ENCODE results near the gene STAG1.
"Not testable (repeated sequence)": the region's sequence is repeated elsewhere in the genome, so short reads cannot be mapped to it uniquely, and the experiment has no call there.

STAG1 gene

DNA sequence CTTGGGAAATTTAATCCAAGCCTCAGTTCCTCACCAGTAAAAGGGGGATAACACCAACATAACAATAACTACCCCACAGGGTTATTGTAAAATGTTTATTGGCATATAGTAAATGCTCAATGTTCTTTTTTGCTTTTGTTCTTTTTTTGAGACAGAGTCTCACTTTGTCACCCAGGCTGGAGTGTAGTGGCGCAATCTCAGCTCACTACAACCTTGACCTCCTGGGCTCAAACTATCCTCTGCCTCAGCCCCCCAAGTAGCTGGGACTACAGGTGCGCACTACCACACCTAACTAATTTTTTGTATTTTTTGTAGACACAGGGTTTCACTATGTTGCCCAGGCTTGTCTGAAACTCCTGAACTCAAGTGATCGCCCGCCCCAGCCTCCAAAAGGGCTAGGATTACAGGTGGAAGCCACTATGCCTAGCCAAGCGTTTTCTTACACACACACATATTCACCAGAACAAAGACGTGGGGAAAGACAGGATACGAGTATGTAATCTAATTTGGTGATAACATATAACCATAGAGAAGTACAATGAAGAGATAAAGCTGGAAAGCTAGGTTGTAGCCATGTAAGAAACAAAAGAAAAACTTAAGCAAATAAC, 11.7 kb downstream of the STAG1 start:
- peaks cover 5% of the 10 kb centered on the region; the same call in 1 of the 2 replicates for H3K4me1 ChIP-seq (ENCODE audit: insufficient read depth, low read length)
- H3K9me3 ChIP-seq (ENCODE audit: insufficient read depth, low read depth, low read length): no peaks in the 10 kb centered on the region
- no peaks in the 10 kb centered on the region for H3K27me3 ChIP-seq (ENCODE audit: insufficient read depth, low read length)
- H3K36me3 ChIP-seq (ENCODE audit: insufficient read depth, low read depth, low read length): no peaks in the 10 kb centered on the region
- no peak overlapping the region for H3K4me3 ChIP-seq (ENCODE audit: low read length)
- H3K9ac ChIP-seq (ENCODE audit: low read depth, low read length): no peak overlapping the region
- H3K27ac ChIP-seq (ENCODE audit: low read length): no peak overlapping the region

DNA sequence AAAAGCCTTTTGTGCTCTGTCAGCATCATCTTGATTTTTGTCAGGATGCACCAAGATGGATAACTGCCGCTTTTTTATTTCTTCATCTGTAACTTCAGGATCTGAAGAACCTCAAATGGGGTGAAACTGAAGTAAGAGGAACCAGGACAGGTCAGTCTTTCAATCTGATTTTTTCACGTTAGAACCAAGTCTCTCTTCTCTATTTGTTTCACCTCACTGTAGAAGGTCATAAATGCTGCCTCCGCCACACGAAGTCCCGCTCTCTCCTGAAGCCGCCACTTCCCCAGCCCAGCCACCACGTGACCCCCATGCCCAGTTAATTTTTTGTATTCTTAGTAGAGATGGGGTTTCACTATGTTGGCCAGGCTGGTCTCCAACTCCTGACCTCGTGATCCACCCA, 15.2 kb downstream of the STAG1 start:
- H3K4me1 ChIP-seq (ENCODE audit: insufficient read depth, low read length): peaks cover 10% of the 10 kb centered on the region; the same call in 1 of the 2 replicates
- H3K27ac ChIP-seq (ENCODE audit: low read length); H3K9ac ChIP-seq (ENCODE audit: low read depth, low read length); H3K27me3 ChIP-seq (ENCODE audit: insufficient read depth, low read length); H3K36me3 ChIP-seq (ENCODE audit: insufficient read depth, low read depth, low read length); H3K9me3 ChIP-seq (ENCODE audit: insufficient read depth, low read depth, low read length); H3K4me3 ChIP-seq (ENCODE audit: low read length): not testable (repeated sequence)

DNA sequence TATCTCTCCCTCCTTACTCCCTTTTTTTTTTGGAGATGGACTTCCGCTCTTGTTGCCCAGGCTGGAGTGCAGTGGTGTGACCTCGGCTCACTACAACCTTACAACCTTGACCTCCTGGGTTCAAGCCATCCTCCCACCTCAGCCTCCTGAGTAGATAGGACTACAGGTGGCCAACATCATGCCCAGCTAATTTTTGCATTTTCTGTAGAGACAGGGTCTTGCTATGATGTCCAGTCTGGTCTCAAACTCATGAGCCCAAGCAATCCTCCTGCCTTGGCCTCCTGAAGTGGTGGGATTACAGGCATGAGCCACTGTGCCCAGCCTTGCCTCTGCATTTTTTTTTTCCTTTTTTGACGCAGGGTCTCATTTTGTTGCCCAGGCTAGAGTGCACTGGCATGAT, 17.1 kb downstream of the STAG1 start:
- Histone ChIP-seq H3K27ac (ENCODE audit: low read length) (no peak overlapping the region), H3K4me3 (ENCODE audit: low read length) (no peak overlapping the region), H3K27me3 (ENCODE audit: insufficient read depth, low read length) (no peaks in the 10 kb centered on the region), H3K36me3 (ENCODE audit: insufficient read depth, low read depth, low read length) (no peaks in the 10 kb centered on the region), H3K4me1 (ENCODE audit: insufficient read depth, low read length) (peaks cover 18% of the 10 kb centered on the region), H3K9ac (ENCODE audit: low read depth, low read length) (no peak overlapping the region), H3K9me3 (ENCODE audit: insufficient read depth, low read depth, low read length) (no peaks in the 10 kb centered on the region)

DNA sequence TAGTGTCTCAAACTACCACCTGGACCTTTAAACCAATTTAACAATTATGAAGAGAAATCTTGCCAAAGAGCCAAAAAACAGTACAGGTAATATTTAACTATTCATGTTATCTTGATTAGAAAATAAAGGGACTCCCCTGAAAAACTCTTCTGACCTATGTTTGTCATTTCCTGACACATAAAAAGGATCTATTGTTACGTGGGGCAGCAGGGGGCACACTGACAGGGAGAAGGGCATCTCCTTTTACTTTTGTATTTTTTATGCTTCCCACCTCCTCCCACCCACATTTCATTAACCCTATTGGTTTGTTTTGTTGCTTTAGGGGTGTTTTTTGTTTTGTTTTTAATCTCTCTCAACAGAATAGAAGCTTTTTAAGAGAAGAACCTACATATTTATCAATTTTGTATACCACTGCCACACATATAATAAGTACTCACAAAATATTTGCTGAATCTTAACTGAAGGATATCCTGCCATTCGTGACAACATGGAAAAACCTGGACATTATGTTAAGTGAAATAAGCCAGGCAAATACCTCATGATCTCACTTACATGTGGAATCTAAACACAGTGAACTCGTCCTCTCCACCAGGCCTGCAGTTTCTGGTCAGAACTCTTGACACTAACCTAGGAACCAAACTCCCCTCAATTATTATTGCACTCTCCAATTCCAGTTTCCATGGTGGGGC, 17.7 kb downstream of the STAG1 start:
- Histone ChIP-seq H3K36me3 (ENCODE audit: insufficient read depth, low read depth, low read length) (no peaks in the 10 kb centered on the region), H3K9ac (ENCODE audit: low read depth, low read length) (no peak overlapping the region), H3K27me3 (ENCODE audit: insufficient read depth, low read length) (no peaks in the 10 kb centered on the region), H3K4me1 (ENCODE audit: insufficient read depth, low read length) (peaks cover 18% of the 10 kb centered on the region), H3K4me3 (ENCODE audit: low read length) (no peak overlapping the region), H3K27ac (ENCODE audit: low read length) (no peak overlapping the region), H3K9me3 (ENCODE audit: insufficient read depth, low read depth, low read length) (no peaks in the 10 kb centered on the region)

DNA sequence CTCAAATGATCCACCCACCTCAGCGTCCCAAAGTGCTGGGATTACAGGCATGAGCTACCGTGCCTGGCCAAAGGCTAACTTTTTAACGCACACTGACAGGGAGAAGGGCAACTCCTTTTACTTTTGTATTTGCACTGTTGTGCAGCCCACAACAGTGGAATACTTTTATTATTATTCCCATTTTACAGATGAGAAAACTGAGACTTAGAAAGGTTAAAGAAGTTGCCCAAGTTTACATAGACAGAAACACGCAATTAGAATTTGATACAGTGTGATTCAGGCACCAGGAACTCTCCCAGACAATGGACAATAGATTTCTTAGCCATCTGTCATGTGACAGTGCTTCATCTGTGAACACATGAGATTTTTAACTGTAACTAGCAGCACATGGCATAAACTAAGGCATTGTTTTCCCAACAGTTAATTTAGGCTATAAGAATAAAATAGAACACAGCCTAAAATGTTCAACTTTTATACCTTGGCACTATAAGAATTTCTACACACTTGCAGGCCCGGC, 18.8 kb downstream of the STAG1 start:
- no peak overlapping the region for H3K4me3 ChIP-seq (ENCODE audit: low read length)

DNA sequence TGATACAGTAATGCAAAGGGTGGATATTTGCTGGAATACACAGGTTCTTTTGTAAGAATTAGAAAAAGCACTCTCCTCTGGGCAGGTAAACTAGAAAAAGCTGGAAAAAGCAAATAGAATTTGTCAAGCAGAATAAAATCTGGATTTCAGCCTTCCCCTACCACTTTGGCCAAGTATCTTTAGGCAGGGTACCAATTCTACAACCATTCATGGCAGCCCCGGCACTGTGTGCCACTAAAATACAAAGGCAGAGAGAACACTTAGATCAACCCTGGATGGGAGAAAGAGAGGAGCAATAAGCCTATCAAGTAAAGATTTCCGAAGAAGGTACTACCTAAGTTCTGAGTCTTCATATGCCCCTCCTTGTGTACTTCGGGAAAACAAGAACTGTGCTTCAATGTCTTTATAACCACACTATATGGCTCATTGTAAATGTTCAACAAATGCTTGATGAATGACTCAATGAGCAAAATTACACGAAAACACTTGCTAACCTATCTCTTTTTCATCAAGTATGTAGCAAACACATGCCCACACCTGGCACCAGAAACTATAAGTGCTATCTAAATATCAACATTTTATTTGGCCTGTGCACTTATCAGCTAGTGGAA, 20.8 kb downstream of the STAG1 start:
- Histone ChIP-seq H3K4me3 (ENCODE audit: low read length) (no peak overlapping the region), H3K9ac (ENCODE audit: low read depth, low read length) (no peak overlapping the region), H3K9me3 (ENCODE audit: insufficient read depth, low read depth, low read length) (no peaks in the 10 kb centered on the region), H3K27me3 (ENCODE audit: insufficient read depth, low read length) (no peaks in the 10 kb centered on the region), H3K36me3 (ENCODE audit: insufficient read depth, low read depth, low read length) (no peaks in the 10 kb centered on the region), H3K4me1 (ENCODE audit: insufficient read depth, low read length) (peaks cover 21% of the 10 kb centered on the region), H3K27ac (ENCODE audit: low read length) (no peak overlapping the region)

More for the DNA sequence above, 18.8 kb downstream of the STAG1 start:
- H3K9ac ChIP-seq (ENCODE audit: low read depth, low read length): no peak overlapping the region
- no peaks in the 10 kb centered on the region for H3K9me3 ChIP-seq (ENCODE audit: insufficient read depth, low read depth, low read length)
- no peaks in the 10 kb centered on the region for H3K27me3 ChIP-seq (ENCODE audit: insufficient read depth, low read length)
- peaks cover 23% of the 10 kb centered on the region for H3K4me1 ChIP-seq (ENCODE audit: insufficient read depth, low read length)
- H3K27ac ChIP-seq (ENCODE audit: low read length): no peak overlapping the region
- H3K36me3 ChIP-seq (ENCODE audit: insufficient read depth, low read depth, low read length): no peaks in the 10 kb centered on the region

DNA sequence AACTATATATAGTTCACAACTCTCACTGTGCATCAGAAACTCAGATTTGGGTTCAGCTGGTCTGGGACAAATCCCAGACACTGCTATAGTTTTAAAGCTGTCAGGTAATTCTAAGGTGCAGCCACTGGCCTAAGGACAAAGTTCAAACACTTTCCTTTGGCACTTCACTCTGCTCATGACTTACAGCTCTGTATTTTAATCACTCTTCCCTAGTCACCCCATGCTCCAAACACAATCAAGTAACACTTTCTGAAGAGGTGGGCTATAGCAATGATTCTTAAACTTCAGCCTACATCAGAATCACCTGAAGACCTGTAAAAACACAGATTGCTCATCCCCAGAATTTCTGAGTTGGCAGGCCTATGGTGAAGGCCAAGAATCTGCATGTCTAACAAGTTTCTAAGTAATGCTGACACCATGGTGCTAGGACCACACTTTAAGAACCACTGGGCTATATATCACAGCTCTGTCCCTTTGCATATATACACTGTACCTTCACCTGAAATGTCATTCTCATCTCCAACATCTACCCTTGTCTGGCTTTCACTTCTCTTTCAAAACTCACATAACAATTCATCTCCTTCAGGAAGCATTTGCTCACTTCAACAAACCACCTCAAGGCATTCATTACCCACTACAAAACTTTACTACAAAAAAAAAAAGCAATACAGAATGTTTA, 21.4 kb downstream of the STAG1 start:
- H3K4me3 ChIP-seq (ENCODE audit: low read length): no peak overlapping the region
- peaks cover 21% of the 10 kb centered on the region for H3K4me1 ChIP-seq (ENCODE audit: insufficient read depth, low read length)
- no peaks in the 10 kb centered on the region for H3K9me3 ChIP-seq (ENCODE audit: insufficient read depth, low read depth, low read length)
- no peak overlapping the region for H3K27ac ChIP-seq (ENCODE audit: low read length)
- no peak overlapping the region for H3K9ac ChIP-seq (ENCODE audit: low read depth, low read length)
- H3K36me3 ChIP-seq (ENCODE audit: insufficient read depth, low read depth, low read length): no peaks in the 10 kb centered on the region
- no peaks in the 10 kb centered on the region for H3K27me3 ChIP-seq (ENCODE audit: insufficient read depth, low read length)

DNA sequence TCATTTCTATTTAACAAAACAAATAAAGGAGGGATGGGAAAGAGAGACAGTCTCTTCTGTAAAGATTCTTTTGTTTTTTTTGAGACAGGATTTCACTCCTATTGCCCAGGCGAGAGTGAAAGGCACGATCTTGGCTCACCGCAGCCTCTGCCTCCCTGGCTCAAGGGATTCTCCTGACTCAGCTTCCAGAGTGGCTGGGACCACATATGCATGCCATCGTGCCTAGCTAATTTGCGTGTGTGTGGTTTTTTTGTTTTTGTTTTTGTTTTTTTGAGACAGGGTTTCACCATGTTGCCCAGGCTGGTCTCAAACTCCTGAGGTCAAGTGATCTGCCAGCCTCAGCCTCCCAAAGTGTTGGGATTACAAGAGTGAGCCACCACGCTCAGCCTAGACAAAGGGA, 23.3 kb downstream of the STAG1 start:
- Histone ChIP-seq H3K9ac (ENCODE audit: low read depth, low read length) (no peak overlapping the region), H3K27ac (ENCODE audit: low read length) (no peak overlapping the region), H3K4me1 (ENCODE audit: insufficient read depth, low read length) (peaks cover 18% of the 10 kb centered on the region), H3K36me3 (ENCODE audit: insufficient read depth, low read depth, low read length) (no peaks in the 10 kb centered on the region), H3K9me3 (ENCODE audit: insufficient read depth, low read depth, low read length) (no peaks in the 10 kb centered on the region), H3K27me3 (ENCODE audit: insufficient read depth, low read length) (no peaks in the 10 kb centered on the region), H3K4me3 (ENCODE audit: low read length) (no peak overlapping the region)

DNA sequence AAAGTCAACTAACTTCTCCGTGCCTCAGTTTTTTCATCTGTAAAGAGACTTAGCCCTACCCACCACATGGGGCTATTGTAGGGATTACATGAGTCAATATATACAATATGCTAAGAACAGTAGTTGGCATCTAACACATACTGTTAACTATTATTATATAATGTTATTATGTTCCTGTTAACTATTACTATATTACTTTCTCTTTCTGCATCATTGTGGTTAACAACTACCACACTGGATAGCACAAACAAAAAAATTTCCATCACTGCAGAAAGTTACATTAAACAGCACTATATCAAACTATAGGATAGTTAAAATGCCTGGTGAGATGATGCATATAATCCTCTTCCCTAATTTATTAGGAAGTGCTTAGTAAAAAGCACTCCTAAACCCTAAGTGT, 23.7 kb downstream of the STAG1 start:
- Histone ChIP-seq H3K4me3 (ENCODE audit: low read length) (no peak overlapping the region), H3K4me1 (ENCODE audit: insufficient read depth, low read length) (peaks cover 18% of the 10 kb centered on the region), H3K9me3 (ENCODE audit: insufficient read depth, low read depth, low read length) (no peaks in the 10 kb centered on the region), H3K9ac (ENCODE audit: low read depth, low read length) (no peak overlapping the region), H3K27ac (ENCODE audit: low read length) (no peak overlapping the region), H3K36me3 (ENCODE audit: insufficient read depth, low read depth, low read length) (no peaks in the 10 kb centered on the region), H3K27me3 (ENCODE audit: insufficient read depth, low read length) (no peaks in the 10 kb centered on the region)

DNA sequence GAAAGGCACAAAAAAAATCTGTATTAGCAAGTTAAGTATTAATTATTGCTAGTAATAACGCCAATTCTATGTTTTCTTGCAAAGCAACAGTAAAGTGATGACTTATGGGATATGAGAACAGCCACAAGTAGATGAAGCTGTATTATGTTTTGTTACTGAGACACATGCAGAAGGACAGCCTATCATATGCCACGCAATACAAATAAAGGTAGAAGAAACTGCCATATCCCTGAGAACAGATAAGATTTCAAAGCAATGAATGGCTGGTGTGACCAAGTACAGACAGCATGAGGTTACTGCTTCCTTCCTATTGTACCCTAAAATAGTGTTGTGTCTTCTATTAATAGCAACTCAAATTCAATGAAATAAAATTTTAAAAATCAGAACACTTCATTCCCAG, 26.7 kb downstream of the STAG1 start:
- H3K9ac ChIP-seq (ENCODE audit: low read depth, low read length): no peak overlapping the region
- no peaks in the 10 kb centered on the region for H3K36me3 ChIP-seq (ENCODE audit: insufficient read depth, low read depth, low read length)
- H3K27me3 ChIP-seq (ENCODE audit: insufficient read depth, low read length): no peaks in the 10 kb centered on the region
- H3K9me3 ChIP-seq (ENCODE audit: insufficient read depth, low read depth, low read length): no peaks in the 10 kb centered on the region
- H3K4me1 ChIP-seq (ENCODE audit: insufficient read depth, low read length): peaks cover 10% of the 10 kb centered on the region
- no peak overlapping the region for H3K4me3 ChIP-seq (ENCODE audit: low read length)
- no peak overlapping the region for H3K27ac ChIP-seq (ENCODE audit: low read length)

DNA sequence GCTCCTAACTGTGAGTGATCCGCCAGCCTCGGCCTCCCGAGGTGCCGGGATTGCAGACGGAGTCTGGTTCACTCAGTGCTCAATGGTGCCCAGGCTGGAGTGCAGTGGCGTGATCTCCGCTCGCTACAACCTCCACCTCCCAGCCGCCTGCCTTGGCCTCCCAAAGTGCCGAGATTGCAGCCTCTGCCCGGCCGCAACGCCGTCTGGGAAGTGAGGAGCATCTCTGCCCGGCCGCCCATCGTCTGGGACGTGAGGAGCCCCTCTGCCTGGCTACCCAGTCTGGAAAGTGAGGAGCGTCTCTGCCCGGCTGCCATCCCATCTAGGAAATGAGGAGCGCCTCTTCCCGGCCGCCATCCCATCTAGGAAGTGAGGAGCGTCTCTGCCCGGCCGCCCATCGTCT, 29.3 kb downstream of the STAG1 start:
- H3K27me3 ChIP-seq (ENCODE audit: insufficient read depth, low read length); H3K4me3 ChIP-seq (ENCODE audit: low read length); H3K36me3 ChIP-seq (ENCODE audit: insufficient read depth, low read depth, low read length); H3K9me3 ChIP-seq (ENCODE audit: insufficient read depth, low read depth, low read length); H3K9ac ChIP-seq (ENCODE audit: low read depth, low read length); H3K4me1 ChIP-seq (ENCODE audit: insufficient read depth, low read length); H3K27ac ChIP-seq (ENCODE audit: low read length): not testable (repeated sequence)

Measured in iPS-20b (cell line).